RKO (cell line): ENCODE results near the gene NUDT1.
"Not testable (repeated sequence)": the region's sequence is repeated elsewhere in the genome, so short reads cannot be mapped to it uniquely, and the experiment has no call there.

Source experiments
- DNase-seq: peaks from one replicate; pipeline ENCODE4 v3.0.0-alpha.2; 2016; ENCODE audit warnings: low spot score

Gene NUDT1

DNA sequence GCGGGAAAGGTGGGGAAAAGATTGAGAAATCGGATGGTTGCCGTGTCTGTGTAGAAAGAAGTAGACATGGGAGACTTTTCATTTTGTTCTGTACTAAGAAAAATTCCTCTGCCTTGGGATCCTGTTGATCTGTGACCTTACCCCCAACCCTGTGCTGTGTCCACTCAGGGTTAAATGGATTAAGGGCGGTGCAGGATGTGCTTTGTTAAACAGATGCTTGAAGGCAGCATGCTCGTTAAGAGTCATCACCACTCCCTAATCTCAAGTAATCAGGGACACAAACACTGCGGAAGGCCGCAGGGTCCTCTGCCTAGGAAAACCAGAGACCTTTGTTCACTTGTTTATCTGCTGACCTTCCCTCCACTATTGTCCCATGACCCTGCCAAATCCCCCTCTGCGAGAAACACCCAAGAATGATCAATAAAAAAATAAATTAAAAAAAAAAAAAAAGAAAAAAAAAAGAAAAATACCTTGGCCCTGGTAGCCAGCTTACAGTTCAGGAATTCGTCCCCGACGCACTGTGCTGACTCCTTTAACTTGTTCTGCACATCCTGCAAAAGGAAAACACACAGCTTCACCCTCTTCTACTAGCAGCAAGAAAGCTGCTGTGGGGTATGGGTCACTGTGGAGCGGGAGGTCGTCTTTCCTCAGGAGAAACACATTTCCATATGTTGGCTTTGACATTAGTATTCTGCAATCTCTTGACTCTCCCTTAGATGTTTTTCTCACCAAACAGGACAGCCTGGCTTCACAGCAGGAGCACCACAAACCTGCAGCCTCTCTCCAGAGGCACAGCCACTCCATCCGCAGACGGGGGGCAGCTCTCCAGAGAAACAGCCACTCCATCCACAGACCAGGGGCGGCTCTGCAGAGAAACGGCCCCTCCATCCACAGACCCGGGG lies 27.3 kb downstream of the NUDT1 start:
- DNase-seq: not testable (repeated sequence)

- no peak for DNase-seq
These were observed 28.0 kb downstream of the NUDT1 start for GRCh38 chr7:2269991-2270460.

GRCh38 chr7:2270495-2270894 lies 28.5 kb downstream of the NUDT1 start:
- no peak for DNase-seq

- no peak for DNase-seq
These were observed 29.4 kb downstream of the NUDT1 start for GRCh38 chr7:2271273-2272026.

- DNase-seq: no peak
These were observed 30.0 kb downstream of the NUDT1 start for GRCh38 chr7:2272031-2272430.

GRCh38 chr7:2273866-2274265 lies 31.8 kb downstream of the NUDT1 start:
- no peak for DNase-seq

DNA sequence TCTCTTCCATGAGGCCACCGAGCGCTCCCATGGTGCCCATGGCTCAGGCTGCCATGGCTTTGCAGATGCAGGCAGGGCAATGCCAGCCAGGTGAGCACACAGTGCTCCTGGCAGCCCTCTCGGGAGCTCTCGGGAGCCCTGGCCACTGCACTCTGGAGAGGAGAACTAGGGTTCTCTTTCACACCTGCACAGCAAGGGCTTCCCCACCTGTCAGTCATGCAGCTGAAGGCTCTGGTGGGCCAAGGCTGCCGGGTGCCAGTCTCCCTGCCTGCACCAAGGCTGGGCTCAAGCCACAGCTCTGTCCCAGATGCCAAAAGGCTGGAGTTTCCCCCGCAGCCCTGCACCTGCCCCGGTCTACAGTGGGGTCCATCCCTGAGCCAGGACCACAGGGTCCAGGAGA lies 32.6 kb downstream of the NUDT1 start:
- no peak for DNase-seq

- no peak for DNase-seq
These were observed 33.1 kb downstream of the NUDT1 start for GRCh38 chr7:2275101-2275500.

DNA sequence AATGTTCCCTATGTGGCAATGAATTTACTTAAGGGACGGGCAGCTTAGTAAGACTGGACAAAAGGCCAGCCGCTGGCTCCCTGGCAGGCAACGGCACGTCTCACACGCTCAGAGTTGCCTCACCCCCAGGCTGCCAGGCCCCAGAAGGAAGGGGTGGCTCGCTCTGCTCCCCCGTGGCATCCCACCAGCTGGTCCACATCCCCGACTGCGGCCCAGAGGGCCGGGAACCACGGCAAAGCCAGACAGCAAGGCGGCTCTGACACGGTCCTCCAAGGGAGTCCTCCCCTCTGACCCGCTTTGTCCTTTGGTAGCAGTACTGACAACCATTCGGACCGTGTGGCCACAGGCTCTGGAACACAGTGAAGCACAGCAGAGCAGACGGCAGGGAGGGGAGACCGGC lies 34.1 kb downstream of the NUDT1 start:
- DNase-seq: no peak

GRCh38 chr7:2278026-2278425 lies 36.0 kb downstream of the NUDT1 start:
- DNase-seq: no peak

DNA sequence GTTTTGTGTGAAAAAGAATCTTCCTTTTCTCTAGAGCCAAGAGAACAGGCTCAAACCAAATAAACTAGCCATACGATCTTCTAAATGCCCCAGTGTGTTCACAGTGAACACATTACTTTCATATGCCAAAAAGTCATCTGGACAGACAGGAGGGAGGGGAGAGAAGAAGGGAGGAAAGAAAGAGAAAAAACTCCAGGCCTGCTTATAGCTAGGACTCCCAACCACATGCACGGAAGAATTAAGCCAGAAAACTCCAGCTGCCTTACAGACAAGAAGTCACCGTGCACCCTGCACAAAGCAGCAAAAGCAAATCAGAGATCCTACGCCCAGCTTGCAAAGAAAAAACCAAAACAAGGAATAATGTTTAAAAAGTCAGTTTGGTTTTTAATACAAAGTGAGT lies 37.9 kb downstream of the NUDT1 start:
- no peak for DNase-seq

- no peak for DNase-seq
These were observed 38.4 kb downstream of the NUDT1 start for GRCh38 chr7:2280424-2280823.

GRCh38 chr7:2281541-2281940 lies 39.5 kb downstream of the NUDT1 start:
- DNase-seq: no peak

- no peak for DNase-seq
These were observed 40.2 kb downstream of the NUDT1 start for GRCh38 chr7:2282185-2282751.

GRCh38 chr7:2283074-2283473 lies 41.0 kb downstream of the NUDT1 start:
- DNase-seq: no peak

DNA sequence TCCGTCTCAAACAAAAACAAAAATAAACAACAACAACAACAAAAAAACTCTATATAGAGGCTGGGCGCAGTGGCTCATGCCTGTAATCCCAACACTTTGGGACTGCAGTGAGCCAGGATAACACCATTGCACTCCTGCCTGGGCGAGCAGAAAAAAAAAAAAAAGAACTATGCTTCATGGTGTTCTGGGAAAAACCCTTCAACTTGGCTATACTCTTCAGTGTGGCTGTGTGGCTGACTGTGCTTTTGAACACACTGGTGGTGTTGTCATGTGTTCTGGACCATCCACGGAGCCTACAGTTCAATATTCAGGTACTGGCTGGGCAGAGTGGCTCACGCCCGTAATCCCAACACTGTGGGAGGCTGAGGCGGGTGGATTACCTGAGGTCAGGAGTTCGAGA lies 45.7 kb downstream of the NUDT1 start:
- DNase-seq: no peak

DNA sequence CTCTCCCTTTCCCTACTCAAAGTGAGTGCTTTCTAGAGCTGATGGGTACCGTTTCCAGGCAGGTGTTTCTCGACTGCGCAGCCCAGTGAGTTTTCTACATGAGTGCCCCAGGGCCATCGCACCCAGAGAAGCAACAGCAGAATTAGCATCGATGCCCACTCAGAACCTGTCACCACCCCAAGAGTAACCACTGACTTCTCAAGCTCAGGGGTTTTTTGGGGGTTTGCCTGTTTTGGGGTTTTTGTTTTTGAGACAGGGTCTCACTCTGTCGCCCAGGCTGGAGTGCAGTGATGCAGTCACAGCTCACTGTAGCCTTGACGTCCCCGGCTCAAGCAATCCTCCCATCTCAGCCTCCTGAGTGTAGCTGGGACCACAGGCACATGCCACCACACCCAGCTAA lies 46.5 kb downstream of the NUDT1 start:
- no peak for DNase-seq

DNA sequence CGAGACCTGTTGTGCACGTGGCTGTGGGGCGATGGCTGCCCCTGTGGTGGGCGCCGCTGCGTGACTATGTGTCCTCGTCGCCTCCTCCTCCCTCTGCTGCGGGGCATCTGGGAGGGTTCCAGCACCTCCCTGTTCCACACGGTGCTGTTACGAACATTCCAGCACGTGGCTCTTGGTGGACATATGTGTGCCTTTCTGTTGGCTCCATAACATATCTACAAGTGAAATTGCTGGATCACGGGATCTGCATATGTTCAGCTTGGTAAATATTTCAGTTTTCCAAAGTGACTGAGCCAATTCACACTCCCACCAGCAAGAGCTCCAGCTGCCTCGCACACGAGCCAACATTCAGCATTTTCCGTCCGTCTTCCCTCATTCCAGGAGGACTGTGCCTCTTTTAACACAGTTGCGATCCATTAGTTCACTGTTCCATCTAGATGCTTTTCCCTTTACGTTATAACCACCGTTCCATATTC lies 47.1 kb downstream of the NUDT1 start:
- no peak for DNase-seq

DNA sequence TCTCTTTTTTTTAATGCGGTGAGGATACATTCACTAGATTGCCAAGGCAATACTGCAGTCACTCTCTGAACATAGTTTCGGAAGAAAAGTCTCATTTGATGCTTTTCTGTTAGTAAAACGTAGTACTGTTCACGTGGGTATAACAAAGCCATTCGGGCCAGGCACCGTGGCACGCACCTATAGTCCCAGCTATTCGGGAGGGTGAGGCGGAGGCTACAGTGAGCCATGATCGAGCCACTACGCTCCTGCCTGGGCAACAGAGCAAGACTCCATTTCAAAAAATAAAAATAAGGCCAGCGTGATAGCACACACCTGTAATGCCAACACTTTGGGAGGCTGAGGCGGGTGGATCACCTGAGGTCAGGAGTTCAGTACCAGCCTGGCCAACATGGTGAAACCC lies 47.6 kb downstream of the NUDT1 start:
- DNase-seq: no peak

DNA sequence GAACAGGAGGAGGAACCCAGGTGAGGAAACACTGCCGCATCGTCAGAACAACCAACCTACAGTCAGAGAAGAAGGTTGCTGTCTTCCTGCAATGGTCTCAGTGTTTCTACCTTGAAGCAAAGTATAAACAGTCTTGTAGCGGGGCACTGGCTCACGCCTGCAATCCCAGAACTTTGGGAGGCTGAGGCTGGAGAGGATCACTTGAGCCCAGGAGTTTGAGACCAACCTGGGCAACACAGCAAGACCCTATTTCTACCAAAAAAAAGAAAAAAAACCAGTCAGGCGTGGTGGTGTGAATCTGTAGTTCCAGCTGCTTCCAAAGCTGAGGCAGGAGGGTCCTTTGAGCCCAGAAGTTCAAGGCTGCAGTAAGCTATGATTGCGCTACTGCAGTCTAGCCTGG lies 48.9 kb downstream of the NUDT1 start:
- no peak for DNase-seq

GRCh38 chr7:2295936-2296620 lies 54.1 kb downstream of the NUDT1 start:
- DNase-seq: no peak

GRCh38 chr7:2296832-2297231 lies 54.8 kb downstream of the NUDT1 start:
- no peak for DNase-seq
